Measurements from ENCODE around the gene GLB1L2.

GLB1L2 gene

GRCh38 chr11:134334796-134335571 is 3.2 kb downstream of the GLB1L2 start:
- 97% methylated on average over 7 of the region's 10 CpGs for WGBS (ENCODE audit: insufficient coverage)
- DNase-seq: no peak
- Histone ChIP-seq H3K27ac (ENCODE audit: insufficient read depth in 1 of 2, low read depth in 1 of 2, low read length in 2 of 2, poor library complexity in 1 of 2, severe bottlenecking in 2 of 2) (no peak overlapping the region), H3K36me3 (ENCODE audit: control insufficient read depth in 4 of 4, insufficient read depth in 4 of 4, low read length in 3 of 4) (no peaks in the 10 kb centered on the region), H3K4me3 (ENCODE audit: control insufficient read depth in 1 of 7, extremely low read depth in 1 of 7, insufficient read depth in 4 of 7, low read depth in 2 of 7, low read length in 6 of 7) (no peak overlapping the region), H3K9me3 (ENCODE audit: control extremely low read depth in 1 of 5, control insufficient read depth in 4 of 5, insufficient read depth in 2 of 5, low read depth in 1 of 5, low read length in 4 of 5) (no peaks in the 10 kb centered on the region), H3K27me3 (replicated peaks in 2 of 5; ENCODE audit: control insufficient read depth in 4 of 5, insufficient read depth in 5 of 5, low read length in 4 of 5) (peaks cover 8 to 35% (median 25%) of the 10 kb centered on the region in 5 experiments), H3K4me1 (ENCODE audit: control extremely low read depth in 1 of 4, control insufficient read depth in 4 of 4, insufficient read depth in 4 of 4, low read length in 3 of 4) (peaks cover 3 to 18% (median 11%) of the 10 kb centered on the region in 4 experiments)
- CTCF ChIA-PET: interaction anchor here (0.6 kb wide), 1 partner anchor 109 kb away, joined by 3 read pairs; no protein-coding TSS in a partner anchor
- POLR2A ChIA-PET: no interaction called here

GRCh38 chr11:134337051-134337450 is 5.3 kb downstream of the GLB1L2 start:
- no peak for DNase-seq
- ChIA-PET POLR2A (no interaction called here), CTCF (no interaction called here)
- Histone ChIP-seq H3K27me3 (replicated peaks in 2 of 5; ENCODE audit: control insufficient read depth in 4 of 5, insufficient read depth in 5 of 5, low read length in 4 of 5) (peaks cover 0 to 24% (median 11%) of the 10 kb centered on the region in 5 experiments), H3K36me3 (ENCODE audit: control insufficient read depth in 4 of 4, insufficient read depth in 4 of 4, low read length in 3 of 4) (no peaks in the 10 kb centered on the region), H3K4me1 (ENCODE audit: control extremely low read depth in 1 of 4, control insufficient read depth in 4 of 4, insufficient read depth in 4 of 4, low read length in 3 of 4) (peaks cover 0 to 6% (median 4%) of the 10 kb centered on the region in 4 experiments), H3K9me3 (ENCODE audit: control extremely low read depth in 1 of 5, control insufficient read depth in 4 of 5, insufficient read depth in 2 of 5, low read depth in 1 of 5, low read length in 4 of 5) (no peaks in the 10 kb centered on the region), H3K27ac (ENCODE audit: insufficient read depth in 1 of 2, low read depth in 1 of 2, low read length in 2 of 2, poor library complexity in 1 of 2, severe bottlenecking in 2 of 2) (no peak overlapping the region), H3K4me3 (ENCODE audit: control insufficient read depth in 1 of 7, extremely low read depth in 1 of 7, insufficient read depth in 4 of 7, low read depth in 2 of 7, low read length in 6 of 7) (no peak overlapping the region)
- 95% methylated on average over 4 of the region's 4 CpGs for WGBS (ENCODE audit: insufficient coverage)

GRCh38 chr11:134338068-134338467 is 6.3 kb downstream of the GLB1L2 start:
- Histone ChIP-seq H3K4me3 (ENCODE audit: control insufficient read depth in 1 of 7, extremely low read depth in 1 of 7, insufficient read depth in 4 of 7, low read depth in 2 of 7, low read length in 6 of 7) (no peak overlapping the region), H3K9me3 (ENCODE audit: control extremely low read depth in 1 of 5, control insufficient read depth in 4 of 5, insufficient read depth in 2 of 5, low read depth in 1 of 5, low read length in 4 of 5) (no peaks in the 10 kb centered on the region), H3K27ac (ENCODE audit: insufficient read depth in 1 of 2, low read depth in 1 of 2, low read length in 2 of 2, poor library complexity in 1 of 2, severe bottlenecking in 2 of 2) (no peak overlapping the region), H3K36me3 (ENCODE audit: control insufficient read depth in 4 of 4, insufficient read depth in 4 of 4, low read length in 3 of 4) (no peaks in the 10 kb centered on the region), H3K27me3 (replicated peaks in 2 of 5; ENCODE audit: control insufficient read depth in 4 of 5, insufficient read depth in 5 of 5, low read length in 4 of 5) (peaks cover 0 to 17% (median 3%) of the 10 kb centered on the region in 5 experiments), H3K4me1 (ENCODE audit: control extremely low read depth in 1 of 4, control insufficient read depth in 4 of 4, insufficient read depth in 4 of 4, low read length in 3 of 4) (no peaks in the 10 kb centered on the region)
- DNase-seq: no peak
- WGBS (ENCODE audit: insufficient coverage): 91% methylated on average over 15 of the region's 15 CpGs
- POLR2A ChIA-PET: no interaction called here
- CTCF ChIA-PET: interaction anchor here (0.9 kb wide), 1 partner anchor 170 kb away, joined by 3 read pairs; no protein-coding TSS in a partner anchor

- DNase-seq: no peak
These were observed 6.9 kb downstream of the GLB1L2 start for GRCh38 chr11:134338654-134339053.

GRCh38 chr11:134339756-134340155 is 8.0 kb downstream of the GLB1L2 start:
- CTCF ChIA-PET: no interaction called here
- Histone ChIP-seq H3K4me3 (ENCODE audit: control insufficient read depth in 1 of 7, extremely low read depth in 1 of 7, insufficient read depth in 4 of 7, low read depth in 2 of 7, low read length in 6 of 7) (no peak overlapping the region), H3K27me3 (replicated peaks in 2 of 5; ENCODE audit: control insufficient read depth in 4 of 5, insufficient read depth in 5 of 5, low read length in 4 of 5) (peaks cover 0 to 6% (median 0%) of the 10 kb centered on the region in 5 experiments), H3K4me1 (ENCODE audit: control extremely low read depth in 1 of 4, control insufficient read depth in 4 of 4, insufficient read depth in 4 of 4, low read length in 3 of 4) (no peaks in the 10 kb centered on the region), H3K36me3 (ENCODE audit: control insufficient read depth in 4 of 4, insufficient read depth in 4 of 4, low read length in 3 of 4) (no peaks in the 10 kb centered on the region), H3K27ac (ENCODE audit: insufficient read depth in 1 of 2, low read depth in 1 of 2, low read length in 2 of 2, poor library complexity in 1 of 2, severe bottlenecking in 2 of 2) (no peak overlapping the region), H3K9me3 (ENCODE audit: control extremely low read depth in 1 of 5, control insufficient read depth in 4 of 5, insufficient read depth in 2 of 5, low read depth in 1 of 5, low read length in 4 of 5) (no peaks in the 10 kb centered on the region)
- WGBS (ENCODE audit: insufficient coverage): 100% methylated on average over 3 of the region's 4 CpGs
- DNase-seq: no peak
- POLR2A ChIA-PET: no interaction called here

More at GRCh38 chr11:134338654-134339053, 6.9 kb downstream of the GLB1L2 start:
- ChIA-PET POLR2A (no interaction called here), CTCF (no interaction called here)
- Histone ChIP-seq H3K4me1 (ENCODE audit: control extremely low read depth in 1 of 4, control insufficient read depth in 4 of 4, insufficient read depth in 4 of 4, low read length in 3 of 4) (no peaks in the 10 kb centered on the region), H3K27ac (ENCODE audit: insufficient read depth in 1 of 2, low read depth in 1 of 2, low read length in 2 of 2, poor library complexity in 1 of 2, severe bottlenecking in 2 of 2) (no peak overlapping the region), H3K4me3 (ENCODE audit: control insufficient read depth in 1 of 7, extremely low read depth in 1 of 7, insufficient read depth in 4 of 7, low read depth in 2 of 7, low read length in 6 of 7) (no peak overlapping the region), H3K36me3 (ENCODE audit: control insufficient read depth in 4 of 4, insufficient read depth in 4 of 4, low read length in 3 of 4) (no peaks in the 10 kb centered on the region), H3K9me3 (ENCODE audit: control extremely low read depth in 1 of 5, control insufficient read depth in 4 of 5, insufficient read depth in 2 of 5, low read depth in 1 of 5, low read length in 4 of 5) (no peaks in the 10 kb centered on the region), H3K27me3 (replicated peaks in 2 of 5; ENCODE audit: control insufficient read depth in 4 of 5, insufficient read depth in 5 of 5, low read length in 4 of 5) (peaks cover 0 to 13% (median 0%) of the 10 kb centered on the region in 5 experiments)
- WGBS (ENCODE audit: insufficient coverage): 100% methylated on average over 4 of the region's 7 CpGs

- Histone ChIP-seq H3K4me3 (ENCODE audit: control insufficient read depth in 1 of 7, extremely low read depth in 1 of 7, insufficient read depth in 4 of 7, low read depth in 2 of 7, low read length in 6 of 7) (no peak overlapping the region), H3K27me3 (replicated peaks in 2 of 5; ENCODE audit: control insufficient read depth in 4 of 5, insufficient read depth in 5 of 5, low read length in 4 of 5) (peaks cover 0 to 7% (median 0%) of the 10 kb centered on the region in 5 experiments), H3K4me1 (ENCODE audit: control extremely low read depth in 1 of 4, control insufficient read depth in 4 of 4, insufficient read depth in 4 of 4, low read length in 3 of 4) (no peaks in the 10 kb centered on the region), H3K27ac (ENCODE audit: insufficient read depth in 1 of 2, low read depth in 1 of 2, low read length in 2 of 2, poor library complexity in 1 of 2, severe bottlenecking in 2 of 2) (no peak overlapping the region), H3K36me3 (ENCODE audit: control insufficient read depth in 4 of 4, insufficient read depth in 4 of 4, low read length in 3 of 4) (no peaks in the 10 kb centered on the region), H3K9me3 (ENCODE audit: control extremely low read depth in 1 of 5, control insufficient read depth in 4 of 5, insufficient read depth in 2 of 5, low read depth in 1 of 5, low read length in 4 of 5) (no peaks in the 10 kb centered on the region)
- ChIA-PET POLR2A (no interaction called here), CTCF (no interaction called here)
- DNase-seq: no peak
- WGBS (ENCODE audit: insufficient coverage): 66% methylated on average over 6 of the region's 11 CpGs
These were observed 8.7 kb downstream of the GLB1L2 start for GRCh38 chr11:134340354-134340964.

Data from common myeloid progenitor, CD34-positive (primary cell).